Transverse colon (tissue), 4 donors: ENCODE data around the gene PKD2L2.

Experiments used
- CTCF ChIP-seq, 5 experiments: fragments of 200-600 bp in 3 of 5; fragments of 450-650 bp in 2 of 5; sonication (generic) in 3 of 5; IDR thresholded peaks; 1 replicate in 2 of 5; 2 replicates in 3 of 5; pipeline ENCODE4 v1.5.1; 2016 to 2017; ENCODE audit warnings: antibody characterized with exemption in 5 of 5, inconsistent platforms in 3 of 5, mild to moderate bottlenecking in 2 of 5, moderate library complexity in 1 of 5
- POLR2AphosphoS5 ChIP-seq, 3 donors: sonication (generic); formaldehyde crosslinking; IDR thresholded peaks; one replicate each; pipeline ENCODE4 v1.6.1; 2016; ENCODE audit warnings: antibody characterized with exemption in 3 of 3

GRCh38 chr5:137975208-137975607 is 86.0 kb downstream of the PKD2L2 start:
- TF ChIP-seq CTCF (IDR thresholded peaks at IDR 0.05) (no peak), POLR2AphosphoS5 (IDR thresholded peaks at IDR 0.05) (no peak)
